Nephron progenitor cell (in vitro differentiated cells): ENCODE results near the gene RAI1.

ENCODE experiments used
- DNase-seq: peaks from one replicate; pipeline ENCODE4 v3.0.0; 2021
- H3K27ac Mint-ChIP-seq: 2 replicates; pipeline ENCODE4 v1.8.0; 2021; ENCODE audit warnings: mild to moderate bottlenecking, moderate library complexity, mixed read lengths
- H3K27me3 Mint-ChIP-seq: 2 replicates; pipeline ENCODE4 v1.8.0; 2021; ENCODE audit warnings: mild to moderate bottlenecking, low read depth, mixed read lengths; ENCODE audit not compliant: poor library complexity
- H3K36me3 Mint-ChIP-seq: 2 replicates; pipeline ENCODE4 v1.8.0; 2021; ENCODE audit warnings: low read depth, mixed read lengths
- H3K4me1 Mint-ChIP-seq: 2 replicates; pipeline ENCODE4 v1.8.0; 2021; ENCODE audit warnings: mixed read lengths
- H3K4me3 Mint-ChIP-seq: 2 replicates; pipeline ENCODE4 v1.8.0; 2021; ENCODE audit warnings: mild to moderate bottlenecking, moderate library complexity, mixed read lengths
- H3K9me3 Mint-ChIP-seq: 2 replicates; pipeline ENCODE4 v1.8.0; 2021; ENCODE audit warnings: mild to moderate bottlenecking, moderate library complexity, mixed read lengths
- CTCF ChIP-seq: fragments of 200-600 bp; sonication (generic); IDR thresholded peaks from 2 replicates; pipeline ENCODE4 v1.5.0; 2021; ENCODE audit warnings: antibody characterized with exemption

The RAI1 gene

DNA sequence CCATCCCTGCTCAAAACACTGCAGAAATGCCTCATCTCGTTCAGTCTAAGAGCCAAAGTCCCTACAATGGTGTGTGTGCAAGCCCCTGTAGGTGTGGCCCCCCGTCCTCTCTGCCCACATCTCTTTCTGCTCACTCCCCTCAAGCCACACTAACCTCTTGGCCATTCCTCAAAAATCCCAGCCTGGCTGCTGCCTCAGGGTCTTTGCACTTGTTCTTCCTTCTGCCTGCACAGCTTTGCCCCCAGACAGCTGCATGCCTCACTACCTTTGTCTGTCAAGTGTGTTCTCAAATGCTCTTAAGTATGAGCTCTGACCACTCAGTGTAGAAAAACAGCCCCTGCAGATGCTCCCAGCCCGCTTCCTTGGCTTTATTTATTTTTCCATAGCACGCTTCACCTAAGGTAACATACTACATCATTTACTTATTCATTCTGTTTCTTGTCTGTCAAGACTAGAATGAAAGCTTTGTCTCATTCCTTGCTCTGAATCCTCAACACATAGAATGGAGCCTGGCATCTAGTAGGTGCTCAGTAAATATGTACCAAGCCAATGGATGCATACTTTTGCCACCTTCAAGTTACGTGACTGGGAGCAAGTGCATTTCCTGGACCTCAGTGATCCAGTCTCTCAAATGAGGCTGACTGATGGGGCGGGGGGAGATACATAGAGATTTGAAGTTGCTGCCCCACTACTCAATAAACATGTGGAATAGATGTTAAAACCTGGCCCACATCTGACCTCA, 38.1 kb downstream of the RAI1 start:
- H3K4me1 Mint-ChIP-seq = peaks cover 73% of the 10 kb centered on the region
- no peaks in the 10 kb centered on the region for H3K9me3 Mint-ChIP-seq
- H3K27ac Mint-ChIP-seq = peak overlapping the region; percentile 4
- no peaks in the 10 kb centered on the region for H3K36me3 Mint-ChIP-seq
- DNase-seq = no peak
- no peak for TF ChIP-seq CTCF
- peaks cover 10% of the 10 kb centered on the region for H3K27me3 Mint-ChIP-seq
- no peak overlapping the region for H3K4me3 Mint-ChIP-seq

DNA sequence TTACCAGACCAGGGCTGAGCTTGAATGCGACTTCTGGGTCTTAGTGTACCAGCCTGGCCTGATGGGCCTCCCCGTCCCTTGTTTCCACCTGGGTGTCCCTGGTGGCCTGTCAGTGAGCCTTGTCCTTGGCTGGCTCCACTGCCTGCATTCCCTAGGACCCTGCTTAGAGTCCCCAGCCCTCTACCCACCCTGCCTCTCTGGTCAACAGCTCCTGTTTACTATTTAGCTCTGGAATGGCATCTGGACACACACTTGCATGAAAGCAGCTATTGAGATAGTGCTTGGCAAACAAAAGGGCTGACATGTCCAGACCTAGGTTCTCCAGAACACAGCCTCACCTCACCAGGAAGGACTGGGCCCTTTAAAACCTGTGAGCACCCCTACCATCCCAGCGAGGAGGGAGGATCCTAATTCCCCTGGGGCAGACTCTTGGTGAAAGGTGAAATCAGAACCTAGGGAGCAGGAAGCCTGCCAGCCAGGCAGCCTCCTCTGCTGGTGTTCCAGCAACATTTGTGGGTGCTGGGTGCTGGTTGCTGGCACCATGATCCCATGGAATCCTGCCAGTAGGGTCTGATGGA, 38.8 kb downstream of the RAI1 start:
- H3K27ac Mint-ChIP-seq = no peak overlapping the region
- peaks cover 67% of the 10 kb centered on the region for H3K4me1 Mint-ChIP-seq
- H3K27me3 Mint-ChIP-seq = peaks cover 10% of the 10 kb centered on the region
- no peaks in the 10 kb centered on the region for H3K36me3 Mint-ChIP-seq
- TF ChIP-seq CTCF = no peak
- no peak for DNase-seq
- H3K4me3 Mint-ChIP-seq = no peak overlapping the region
- H3K9me3 Mint-ChIP-seq = no peaks in the 10 kb centered on the region

DNA sequence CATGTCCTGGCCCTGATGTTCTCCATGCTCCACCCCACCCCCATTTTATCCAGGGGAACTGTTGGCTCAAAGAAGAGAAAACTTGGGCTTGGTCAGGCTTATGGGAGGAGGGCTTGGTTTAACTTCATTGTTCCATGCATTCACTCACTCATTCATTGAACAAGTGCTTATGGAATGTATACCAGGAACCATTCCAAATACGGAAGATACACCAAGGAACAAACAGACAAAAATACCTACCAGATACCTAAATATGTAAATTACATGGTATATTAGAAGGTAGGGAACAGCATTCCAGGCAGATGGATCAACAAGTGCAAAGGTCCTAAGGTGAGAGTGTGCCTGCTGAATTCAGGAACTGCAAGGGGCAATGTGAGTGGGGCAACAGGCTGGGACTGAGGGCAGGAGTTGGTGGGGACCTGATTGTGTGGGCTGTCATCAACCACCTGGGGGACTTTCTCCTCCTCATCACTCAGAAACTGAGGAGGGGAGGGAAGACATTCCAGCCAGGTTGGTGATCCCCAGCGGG, 39.9 kb downstream of the RAI1 start:
- Mint-ChIP-seq H3K4me1 (peaks cover 69% of the 10 kb centered on the region), H3K27ac (peak overlapping the region; percentile 21), H3K9me3 (no peaks in the 10 kb centered on the region), H3K36me3 (no peaks in the 10 kb centered on the region), H3K27me3 (peaks cover 12% of the 10 kb centered on the region), H3K4me3 (peak overlapping the region; percentile 89)
- DNase-seq = no peak
- TF ChIP-seq CTCF = no peak

- Mint-ChIP-seq H3K9me3 (no peaks in the 10 kb centered on the region), H3K36me3 (no peaks in the 10 kb centered on the region), H3K27ac (peak overlapping the region; percentile 94), H3K4me1 (peaks cover 69% of the 10 kb centered on the region), H3K4me3 (peak overlapping the region; percentile 91), H3K27me3 (peaks cover 9% of the 10 kb centered on the region)
- DNase-seq = peak; percentile 61
- TF ChIP-seq CTCF = no peak
These were observed 41.0 kb downstream of the RAI1 start for GRCh38 chr17:17722081-17722905.

DNA sequence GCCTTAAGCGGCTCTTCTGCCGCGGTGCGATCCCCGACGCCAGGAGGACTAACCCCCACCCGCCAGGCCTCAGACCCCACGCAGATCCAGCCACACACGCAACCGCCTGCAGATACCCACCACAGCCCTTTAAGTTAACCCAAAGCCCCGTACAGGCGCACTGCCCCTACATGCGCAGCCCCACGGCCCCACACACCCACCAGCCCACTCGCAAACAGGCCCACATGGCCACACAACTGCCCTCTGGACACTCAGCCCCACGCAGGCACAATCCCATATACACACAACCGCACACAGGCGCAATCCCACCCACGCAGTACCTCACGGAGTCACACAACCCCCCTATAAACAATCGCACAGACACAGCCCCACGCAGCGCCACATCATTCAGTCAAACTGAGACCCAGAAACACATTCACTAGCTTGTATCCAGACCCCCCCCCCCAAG, 41.7 kb downstream of the RAI1 start:
- Mint-ChIP-seq H3K4me1 (peaks cover 68% of the 10 kb centered on the region), H3K36me3 (peaks cover 2% of the 10 kb centered on the region), H3K27me3 (peaks cover 9% of the 10 kb centered on the region), H3K9me3 (no peaks in the 10 kb centered on the region), H3K4me3 (peak overlapping the region; percentile 91), H3K27ac (peak overlapping the region; percentile 94)
- no peak for DNase-seq
- TF ChIP-seq CTCF = no peak
